MM.1S (cell line): ENCODE data around the gene GOLGA7B.

Experiments used
- DNase-seq: peaks from one replicate; pipeline ENCODE4 v3.0.0-alpha.2; 2015
- H2AFZ ChIP-seq: fragments of 300-600 bp; sonication (generic); 2 replicates; pipeline ENCODE4 v1.6.0; 2016; ENCODE audit warnings: antibody characterized with exemption, low read length
- H3F3A ChIP-seq: fragments of 300-600 bp; sonication (generic); 2 replicates; pipeline ENCODE4 v1.6.1; 2016; ENCODE audit warnings: mild to moderate bottlenecking, antibody characterized with exemption, low read length, moderate library complexity, mixed read lengths; ENCODE audit not compliant: insufficient read depth
- H3K27ac ChIP-seq: fragments of 300-600 bp; sonication (generic); 2 replicates; pipeline ENCODE4 v1.5.1; 2016; ENCODE audit warnings: mild to moderate bottlenecking, low read length
- H3K27me3 ChIP-seq: fragments of 300-600 bp; sonication (generic); replicated peaks from 2 replicates; pipeline ENCODE4 v1.6.0; 2016; ENCODE audit warnings: low read length; ENCODE audit not compliant: insufficient read depth
- H3K36me3 ChIP-seq: fragments of 300-600 bp; sonication (generic); replicated peaks from 2 replicates; pipeline ENCODE4 v1.6.1; 2016; ENCODE audit warnings: mild to moderate bottlenecking, low read length, mixed read lengths; ENCODE audit not compliant: insufficient read depth
- H3K4me1 ChIP-seq: fragments of 300-600 bp; sonication (generic); 2 replicates; pipeline ENCODE4 v1.6.1; 2016; ENCODE audit warnings: low read length, mixed read lengths
- H3K4me2 ChIP-seq: fragments of 300-600 bp; sonication (generic); 2 replicates; pipeline ENCODE4 v1.6.0; 2016; ENCODE audit warnings: low read depth, low read length
- H3K4me3 ChIP-seq: fragments of 300-600 bp; sonication (generic); 2 replicates; pipeline ENCODE4 v1.5.1; 2016; ENCODE audit warnings: low read length, mixed read lengths
- H3K79me2 ChIP-seq: fragments of 300-600 bp; sonication (generic); 2 replicates; pipeline ENCODE4 v1.6.1; 2016; ENCODE audit warnings: mixed run types, low read length, mixed read lengths
- H3K9ac ChIP-seq: fragments of 300-600 bp; sonication (generic); 2 replicates; pipeline ENCODE4 v1.6.1; 2016; ENCODE audit warnings: low read length, mixed read lengths
- H3K9me2 ChIP-seq: fragments of 300-600 bp; sonication (generic); replicated peaks from 2 replicates; pipeline ENCODE4 v1.6.1; 2016; ENCODE audit warnings: mild to moderate bottlenecking, low read length, mixed read lengths; ENCODE audit not compliant: insufficient read depth
- H3K9me3 ChIP-seq: fragments of 300-600 bp; sonication (generic); replicated peaks from 2 replicates; pipeline ENCODE4 v1.6.1; 2016; ENCODE audit warnings: mild to moderate bottlenecking, low read length, mixed read lengths; ENCODE audit not compliant: insufficient read depth
- H4K20me1 ChIP-seq: fragments of 300-600 bp; sonication (generic); 2 replicates; pipeline ENCODE4 v1.6.1; 2016; ENCODE audit warnings: mild to moderate bottlenecking, low read length, moderate library complexity, mixed read lengths; ENCODE audit not compliant: insufficient read depth
- CTCF ChIP-seq: fragments of 300-600 bp; sonication (generic); IDR thresholded peaks from 2 replicates; pipeline ENCODE4 v1.5.1; 2016; ENCODE audit warnings: antibody characterized with exemption, low read length, mixed read lengths
- EZH2 ChIP-seq: fragments of 300-600 bp; sonication (generic); optimal IDR thresholded peaks from 2 replicates; pipeline ENCODE3; 2017; ENCODE audit warnings: low read depth, mild to moderate bottlenecking, antibody characterized with exemption, low read length, mixed read lengths
- EZH2phosphoT487 ChIP-seq: fragments of 300-600 bp; sonication (generic); IDR thresholded peaks from 2 replicates; pipeline ENCODE4 v1.6.1; 2018; ENCODE audit warnings: antibody characterized with exemption, low read length

The GOLGA7B gene

GRCh38 chr10:97858001-97858439 lies 8.4 kb downstream of the GOLGA7B start:
- no peak overlapping the region for H3K4me2 ChIP-seq
- no peaks in the 10 kb centered on the region for H3K4me1 ChIP-seq
- DNase-seq, result no peak
- peaks cover 18% of the 10 kb centered on the region for H3K27me3 ChIP-seq
- H3K36me3 ChIP-seq, result no peaks in the 10 kb centered on the region
- H3K4me3 ChIP-seq, result no peak overlapping the region
- H4K20me1 ChIP-seq, result no peaks in the 10 kb centered on the region
- no peak overlapping the region for H2AFZ ChIP-seq
- H3F3A ChIP-seq, result no peaks in the 10 kb centered on the region
- H3K9me3 ChIP-seq, result no peaks in the 10 kb centered on the region
- H3K27ac ChIP-seq, result no peak overlapping the region
- no peak overlapping the region for H3K9ac ChIP-seq
- no peaks in the 10 kb centered on the region for H3K9me2 ChIP-seq
- TF ChIP-seq EZH2, result no peak
- H3K79me2 ChIP-seq, result no peaks in the 10 kb centered on the region

- peaks cover 28% of the 10 kb centered on the region for H3K27me3 ChIP-seq
- H3K4me2 ChIP-seq, result no peak overlapping the region
Observed at GRCh38 chr10:97861097-97861750, 11.6 kb downstream of the GOLGA7B start.

GRCh38 chr10:97861924-97862323 lies 12.3 kb downstream of the GOLGA7B start:
- Histone ChIP-seq H3K79me2 (no peaks in the 10 kb centered on the region), H3K4me1 (no peaks in the 10 kb centered on the region), H3K27me3 (peaks cover 28% of the 10 kb centered on the region), H3K9ac (no peak overlapping the region), H3K4me3 (no peak overlapping the region), H4K20me1 (no peaks in the 10 kb centered on the region), H3K9me3 (no peaks in the 10 kb centered on the region), H3K4me2 (no peak overlapping the region), H3F3A (no peaks in the 10 kb centered on the region), H2AFZ (no peak overlapping the region), H3K27ac (no peak overlapping the region), H3K36me3 (no peaks in the 10 kb centered on the region), H3K9me2 (no peaks in the 10 kb centered on the region)
- no peak for DNase-seq
- TF ChIP-seq EZH2 (no peak), EZH2phosphoT487 (no peak), CTCF (no peak)

More at GRCh38 chr10:97861097-97861750, 11.6 kb downstream of the GOLGA7B start:
- H3K9me3 ChIP-seq, result no peaks in the 10 kb centered on the region
- H2AFZ ChIP-seq, result no peak overlapping the region
- no peaks in the 10 kb centered on the region for H3K79me2 ChIP-seq
- no peak overlapping the region for H3K4me3 ChIP-seq
- H3K9me2 ChIP-seq, result no peaks in the 10 kb centered on the region
- no peak for TF ChIP-seq EZH2
- TF ChIP-seq CTCF, result no peak
- TF ChIP-seq EZH2phosphoT487, result no peak
- no peak overlapping the region for H3K9ac ChIP-seq
- no peaks in the 10 kb centered on the region for H3K36me3 ChIP-seq
- no peak overlapping the region for H3K27ac ChIP-seq
- no peak for DNase-seq
- no peaks in the 10 kb centered on the region for H3F3A ChIP-seq
- H3K4me1 ChIP-seq, result no peaks in the 10 kb centered on the region
- no peaks in the 10 kb centered on the region for H4K20me1 ChIP-seq

GRCh38 chr10:97863808-97864207 lies 14.2 kb downstream of the GOLGA7B start:
- Histone ChIP-seq H3K9me2 (no peaks in the 10 kb centered on the region), H3K9ac (no peak overlapping the region), H3K9me3 (no peaks in the 10 kb centered on the region), H3K27me3 (peaks cover 28% of the 10 kb centered on the region), H3K36me3 (no peaks in the 10 kb centered on the region), H3K4me1 (peaks cover under 1% of the 10 kb centered on the region; the same call in 1 of the 2 replicates), H2AFZ (no peak overlapping the region), H3F3A (no peaks in the 10 kb centered on the region), H3K4me2 (no peak overlapping the region), H3K79me2 (no peaks in the 10 kb centered on the region), H4K20me1 (no peaks in the 10 kb centered on the region), H3K27ac (no peak overlapping the region), H3K4me3 (no peak overlapping the region)
- DNase-seq, result no peak
- no peak for TF ChIP-seq CTCF
- TF ChIP-seq EZH2, result no peak
- TF ChIP-seq EZH2phosphoT487, result no peak
